ENCODE measurements around the gene UXS1. TPM values are rescaled to one million over a fixed set of nuclear protein-coding genes. Genes with fewer than 3 reads are reported as not detected.

Gene UXS1
- total and polyA plus RNA-seq, 2 of the 8 experiments (the other 6 are each of a cell fraction or from before 2014, with no cell fraction given), result 44.5 to 63.4 TPM

GRCh38 chr2:106175086-106175850 is 18.8 kb downstream of the UXS1 start (continued):
- TF ChIP-seq CHD7 (IDR thresholded peaks at IDR 0.05; ENCODE audit: insufficient replicate concordance, low read length) (no peak), EGR1 (IDR thresholded peaks at IDR 0.05; ENCODE audit: borderline replicate concordance, low read depth, low read length) (no peak), HDAC2 (IDR thresholded peaks at IDR 0.05; ENCODE audit: borderline replicate concordance in 1 of 2, low read depth in 2 of 2, low read length in 2 of 2) (no peak)

All from H1 (cell line).